Gastrocnemius medialis (tissue), 4 donors: Measurements from ENCODE around the gene NKD1. TPM values are rescaled to one million over a fixed set of nuclear protein-coding genes. Genes with fewer than 3 reads are reported as not detected.
"Not testable (repeated sequence)": the region's sequence is repeated elsewhere in the genome, so short reads cannot be mapped to it uniquely, and the experiment has no call there.

ENCODE experiments used
- ATAC-seq, 2 donors: fragments of 150-250 bp; one replicate each; pipeline ENCODE4 v1.9.1; 2016
- DNase-seq, 2 donors: peaks; one replicate each; pipeline ENCODE4 v3.0.0-alpha.2; 2019
- H3K27ac ChIP-seq, 4 donors: fragments of 200-600 bp; sonication (generic); 1 replicate in 1 of 4; 2 replicates in 3 of 4; pipeline ENCODE4 v1.5.1; 2016 to 2018; ENCODE audit warnings: mild to moderate bottlenecking in 2 of 4, moderate library complexity in 1 of 4
- H3K27me3 ChIP-seq, 3 donors: fragments of 200-600 bp; sonication (generic) in 2 of 3; 1 replicate in 1 of 3; 2 replicates in 2 of 3; pipeline versions ENCODE4 v1.5.1 to v1.6.0; 2016 to 2019; ENCODE audit warnings: mild to moderate bottlenecking in 1 of 3, moderate library complexity in 1 of 3
- H3K36me3 ChIP-seq, 2 donors: fragments of 200-600 bp; sonication (generic) in 1 of 2; one replicate each; pipeline ENCODE4 v1.5.1; 2017 to 2018
- H3K4me1 ChIP-seq, 2 donors: fragments of 200-600 bp; sonication (generic) in 1 of 2; one replicate each; pipeline ENCODE4 v1.5.1; 2016 to 2017; ENCODE audit warnings: mild to moderate bottlenecking in 2 of 2
- H3K4me3 ChIP-seq, 4 donors: fragments of 200-600 bp; sonication (generic) in 3 of 4; 1 replicate in 1 of 4; 2 replicates in 3 of 4; pipeline ENCODE4 v1.5.1; 2016 to 2019; ENCODE audit warnings: mild to moderate bottlenecking in 2 of 4
- H3K9me3 ChIP-seq, 3 donors: fragments of 200-600 bp; sonication (generic) in 2 of 3; 1 replicate in 1 of 3; 2 replicates in 2 of 3; pipeline ENCODE4 v1.5.1; 2016 to 2019
- CTCF ChIP-seq, 5 experiments: fragments of 450-650 bp in 3 of 5; fragments of 200-600 bp in 2 of 5; sonication (generic) in 2 of 5; IDR thresholded peaks in 4 of 5; conservative IDR thresholded peaks in 1 of 5; 1 replicate in 4 of 5; 2 replicates in 1 of 5; pipeline ENCODE4 v1.5.1; 2016 to 2019; ENCODE audit warnings: antibody characterized with exemption in 5 of 5, mild to moderate bottlenecking in 3 of 5, moderate library complexity in 3 of 5
- POLR2A ChIP-seq, 2 donors: fragments of 450-650 bp; IDR thresholded peaks; one replicate each; pipeline ENCODE4 v1.6.1; 2017; ENCODE audit warnings: antibody characterized with exemption in 2 of 2, mild to moderate bottlenecking in 2 of 2, moderate library complexity in 2 of 2
- in situ Hi-C, 4 donors: fragments of 200-750 bp; cut with MboI; loops; one replicate each; pipeline versions ENCODE4 v1.15.0 to v1.8.0; 2017; ENCODE audit warnings: low sequenced_read_pairs in 4 of 4
- intact Hi-C: fragments of 100-400 bp; cut with DNase I; formaldehyde crosslinking; loops from one replicate; pipeline ENCODE4 v1.15.1; 2023; ENCODE audit warnings: low total_unique reads
- total RNA-seq, 4 donors: library from RNA; depleted of rRNA; stranded (reverse); fragments of >200 nt; gene quantifications; one replicate each; pipeline versions ENCODE4 v1.1.0 to v1.2.3, GENCODE V29; 2016

The NKD1 gene
- total RNA-seq, 4 donors from 2014 or later: 0.10 to 0.75 (median 0.19) TPM

DNA sequence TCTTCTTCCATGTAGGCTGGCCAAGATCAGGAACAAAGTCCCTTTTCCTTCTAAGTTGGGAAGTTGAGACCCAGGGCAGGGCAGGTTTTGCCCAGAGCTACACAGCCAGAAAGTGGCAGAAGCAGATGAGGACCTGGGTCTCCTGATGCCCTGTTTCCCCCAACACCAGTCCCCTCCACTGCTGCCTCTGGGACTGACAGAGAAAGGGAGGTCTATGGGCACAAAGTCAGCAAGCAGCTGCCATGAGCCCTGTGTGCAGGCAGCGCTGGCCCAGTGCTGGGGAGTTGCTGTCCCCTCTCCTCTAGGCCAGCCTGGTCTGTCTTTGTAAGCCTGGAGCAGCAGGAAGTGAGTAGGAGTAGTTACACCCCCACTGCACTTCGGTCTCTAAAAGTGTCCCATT, 46.9 kb upstream of the NKD1 start:
- H3K4me1 ChIP-seq: no peaks in the 10 kb centered on the region
- H3K27me3 ChIP-seq: no peaks in the 10 kb centered on the region
- intact Hi-C loops (no loop called here), in situ Hi-C loops (no loop called here)
- H3K9me3 ChIP-seq: no peaks in the 10 kb centered on the region
- H3K4me3 ChIP-seq: no peak overlapping the region
- ATAC-seq (no peak), DNase-seq (no peak)
- no peaks in the 10 kb centered on the region for H3K36me3 ChIP-seq
- H3K27ac ChIP-seq: no peak overlapping the region
- TF ChIP-seq POLR2A (IDR thresholded peaks at IDR 0.05) (no peak), CTCF (IDR thresholded peaks at IDR 0.05 in 4 of 5, conservative IDR thresholded peaks at IDR 0.05 in 1 of 5) (no peak)

- no peak for DNase-seq
- no peaks in the 10 kb centered on the region for H3K27me3 ChIP-seq
- no peak overlapping the region for H3K4me3 ChIP-seq
- no peaks in the 10 kb centered on the region for H3K9me3 ChIP-seq
- H3K27ac ChIP-seq: no peak overlapping the region
- ATAC-seq: no peak
- in situ Hi-C loops (no loop called here), intact Hi-C loops (no loop called here)
- TF ChIP-seq CTCF (IDR thresholded peaks at IDR 0.05 in 4 of 5, conservative IDR thresholded peaks at IDR 0.05 in 1 of 5): no peak
- TF ChIP-seq POLR2A (IDR thresholded peaks at IDR 0.05): no peak
- H3K36me3 ChIP-seq: no peaks in the 10 kb centered on the region
- no peaks in the 10 kb centered on the region for H3K4me1 ChIP-seq
These were observed 46.1 kb upstream of the NKD1 start for GRCh38 chr16:50501986-50502615.

DNA sequence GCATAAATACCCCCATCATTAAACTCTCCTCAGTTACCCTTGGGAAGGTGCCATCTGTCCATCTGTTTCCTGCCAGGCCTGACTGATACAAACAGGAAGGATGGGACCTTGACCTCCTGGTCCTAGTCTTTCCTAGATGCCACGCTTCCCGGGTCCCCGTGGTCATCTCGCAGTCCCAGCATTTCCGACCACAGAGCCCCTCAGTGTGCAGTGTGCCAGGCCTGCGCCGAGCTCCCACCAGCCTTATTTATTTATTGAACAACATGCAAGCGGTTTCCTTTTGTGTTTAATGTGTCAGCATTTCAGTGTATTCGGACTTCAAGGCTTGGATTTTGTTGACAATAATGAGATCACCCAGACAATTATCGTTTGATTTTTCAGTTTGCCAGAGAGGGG, 45.6 kb upstream of the NKD1 start:
- in situ Hi-C loops: no loop called here
- ATAC-seq (no peak), DNase-seq (no peak)

DNA sequence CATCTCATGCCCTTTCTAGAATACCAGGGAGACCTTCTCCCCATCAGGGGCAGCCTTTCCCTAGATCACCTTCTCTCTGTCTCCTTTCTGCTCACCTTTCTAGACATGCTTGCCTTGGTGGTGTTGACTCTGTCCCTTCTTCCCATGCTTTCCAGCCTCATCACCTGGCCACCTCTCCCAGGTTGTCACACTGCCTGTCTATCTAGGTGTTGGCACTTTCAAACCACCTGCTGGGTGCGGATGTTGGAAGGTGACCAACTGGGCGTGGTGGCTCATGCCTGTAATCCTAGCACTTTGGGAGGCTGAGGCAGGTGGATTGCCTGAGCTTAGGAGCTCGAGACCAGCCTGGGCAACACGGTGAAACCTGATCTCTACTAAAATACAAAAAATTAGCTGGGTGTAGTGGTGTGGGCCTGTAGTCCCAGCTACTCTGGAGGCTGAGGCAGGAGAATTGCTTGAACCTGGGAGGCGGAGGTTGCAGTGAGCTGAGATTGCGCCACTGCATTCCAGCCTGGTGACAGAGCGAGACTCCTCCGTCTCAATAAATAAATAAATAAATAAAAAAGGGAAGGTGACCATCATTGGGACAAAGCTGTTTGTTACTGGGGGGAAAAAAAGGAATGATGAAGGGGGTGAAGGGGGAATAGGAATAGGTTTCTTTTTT, 44.2 kb upstream of the NKD1 start:
- ATAC-seq, in situ Hi-C loops, intact Hi-C loops: not testable (repeated sequence)

More for the DNA sequence above, 45.6 kb upstream of the NKD1 start:
- intact Hi-C loops: no loop called here
- Histone ChIP-seq H3K36me3 (no peaks in the 10 kb centered on the region), H3K4me1 (no peaks in the 10 kb centered on the region), H3K27ac (no peak overlapping the region), H3K9me3 (no peaks in the 10 kb centered on the region), H3K4me3 (no peak overlapping the region), H3K27me3 (no peaks in the 10 kb centered on the region)
- TF ChIP-seq POLR2A (IDR thresholded peaks at IDR 0.05) (no peak), CTCF (IDR thresholded peaks at IDR 0.05 in 4 of 5, conservative IDR thresholded peaks at IDR 0.05 in 1 of 5) (no peak)

GRCh38 chr16:50505115-50505514, 43.1 kb upstream of the NKD1 start:
- Histone ChIP-seq H3K27ac (no peak overlapping the region), H3K4me1 (no peaks in the 10 kb centered on the region), H3K9me3 (no peaks in the 10 kb centered on the region), H3K4me3 (no peak overlapping the region), H3K27me3 (no peaks in the 10 kb centered on the region), H3K36me3 (no peaks in the 10 kb centered on the region)
- TF ChIP-seq POLR2A (IDR thresholded peaks at IDR 0.05): no peak
- no peak for TF ChIP-seq CTCF (IDR thresholded peaks at IDR 0.05 in 4 of 5, conservative IDR thresholded peaks at IDR 0.05 in 1 of 5)
- intact Hi-C loops (no loop called here), in situ Hi-C loops (no loop called here)
- ATAC-seq (no peak), DNase-seq (no peak)

More for the DNA sequence above, 44.2 kb upstream of the NKD1 start:
- H3K4me1 ChIP-seq, H3K9me3 ChIP-seq, DNase-seq, H3K36me3 ChIP-seq, H3K4me3 ChIP-seq, H3K27ac ChIP-seq, H3K27me3 ChIP-seq: not testable (repeated sequence)
